Measurements from ENCODE around the gene ANKRD53.
A peak's percentile ranks its signal among the peaks of the same experiment; 100 is the strongest.
"Not testable (repeated sequence)": the region's sequence is repeated elsewhere in the genome, so short reads cannot be mapped to it uniquely, and the experiment has no call there.

ANKRD53 gene

DNA sequence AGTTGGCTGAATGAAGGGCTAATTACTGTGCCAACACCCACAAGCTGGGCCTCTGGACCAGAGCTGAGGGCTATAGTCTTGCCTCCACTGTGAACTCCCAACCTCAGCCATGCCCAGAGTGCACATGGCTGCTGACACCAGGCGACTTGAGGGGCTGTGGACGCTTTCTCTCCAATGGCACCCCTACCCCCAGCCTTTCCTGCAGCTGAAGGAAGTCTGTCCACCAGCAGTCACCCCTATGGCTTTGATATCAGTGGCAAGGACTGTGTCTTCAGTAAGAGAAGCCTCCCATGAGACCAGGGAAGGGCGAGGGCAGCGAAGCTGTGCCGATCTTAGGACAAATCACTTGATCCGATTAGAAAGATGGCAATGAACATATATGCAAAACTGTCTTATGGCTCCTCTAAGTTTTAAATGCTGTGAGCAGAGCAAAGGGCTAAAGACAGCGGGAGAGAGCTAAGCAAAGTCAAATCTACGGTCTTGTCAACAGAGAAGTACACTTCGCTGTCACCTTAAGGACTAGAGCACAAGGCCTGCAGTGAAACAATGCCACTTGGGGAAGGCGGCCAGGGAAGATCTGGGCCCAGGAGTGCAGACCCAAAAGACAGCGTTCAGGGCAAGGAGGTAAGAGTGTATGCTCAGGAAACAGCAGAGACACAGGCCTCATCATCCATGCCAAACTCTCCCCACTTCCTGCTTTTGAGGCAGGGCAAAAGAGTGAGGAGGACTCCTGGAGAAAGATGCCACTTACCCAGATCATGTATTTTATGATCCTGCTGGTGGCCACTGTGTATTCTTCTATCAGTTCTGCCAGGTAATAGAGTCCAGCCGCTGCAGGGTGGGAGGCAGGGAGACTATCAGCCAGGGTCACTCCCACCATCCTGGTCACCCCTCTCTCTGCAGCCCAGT is 14.8 kb downstream of the ANKRD53 start:
- no peak for DNase-seq

DNA sequence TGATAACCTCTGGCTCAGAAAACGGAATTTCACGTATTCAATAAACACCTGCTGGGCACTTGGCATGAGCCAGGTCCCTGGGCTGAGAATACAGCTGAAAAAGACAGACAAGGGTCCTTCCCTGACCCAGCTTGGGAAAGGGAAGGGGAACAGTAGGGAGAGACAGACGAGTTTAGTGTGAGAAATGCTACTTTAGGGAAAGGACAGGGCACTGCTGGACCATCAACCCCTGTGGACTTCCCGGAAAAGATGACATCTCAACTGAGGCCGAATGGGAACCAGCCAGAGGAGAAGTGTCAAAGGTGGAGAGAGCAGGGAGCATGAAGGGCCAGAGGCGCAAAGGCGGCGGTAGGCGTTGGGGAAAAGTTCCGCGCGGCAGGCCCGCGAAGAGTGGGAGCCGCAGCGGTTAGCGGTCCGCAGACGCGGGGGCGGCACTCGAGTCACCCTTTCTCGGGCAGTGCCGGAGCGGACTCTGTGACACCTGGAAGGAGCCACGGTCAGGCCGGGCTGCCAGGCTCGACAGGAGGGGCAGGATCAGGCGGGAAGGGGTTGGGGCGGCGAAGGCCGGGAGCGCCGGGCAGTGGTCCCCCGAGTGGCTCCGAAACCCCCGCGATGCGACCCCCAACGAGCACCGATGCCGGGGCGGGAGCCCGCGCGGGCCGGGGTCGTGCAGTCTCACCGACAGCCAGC is 15.7 kb downstream of the ANKRD53 start:
- DNase-seq = peak; percentile 78

DNA sequence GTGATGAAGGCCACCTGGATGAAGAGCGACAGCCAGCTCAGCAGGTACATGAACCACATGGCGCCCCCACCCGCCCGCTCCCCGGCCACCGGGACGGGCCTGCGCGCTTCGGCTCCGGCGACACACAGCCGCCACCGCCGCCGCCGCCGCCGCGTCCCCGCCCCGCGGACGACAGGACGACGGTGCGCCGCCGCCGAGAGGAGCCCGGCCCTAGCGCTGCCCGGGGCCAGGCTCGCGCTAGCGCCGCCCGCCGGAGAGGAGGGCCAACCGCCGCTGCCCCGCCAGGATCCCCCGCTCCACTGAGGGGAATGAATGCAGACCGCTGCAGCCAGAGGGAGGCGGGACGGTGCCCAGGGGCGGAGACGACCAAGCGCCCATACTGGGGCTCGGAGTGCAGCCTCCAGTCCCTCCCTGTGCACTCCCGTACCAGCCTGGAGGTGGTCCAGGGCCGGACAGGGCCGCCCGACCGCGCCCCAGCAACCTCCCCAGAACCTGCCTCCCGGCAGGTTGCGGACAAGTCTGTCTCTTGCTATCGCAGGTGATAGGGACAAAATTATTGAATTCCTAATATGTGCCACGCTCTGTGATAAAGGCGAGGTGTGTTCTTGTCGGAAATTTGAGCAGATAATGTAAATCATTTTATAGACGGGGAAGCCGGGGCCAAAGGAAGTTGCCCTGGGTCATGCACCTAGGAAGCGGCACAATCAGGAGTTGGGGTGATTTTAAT is 16.4 kb downstream of the ANKRD53 start, which contains the start of gene TEX261:
Gene TEX261, minus strand, starts transcription at position 175 of the 727 bp plus-strand sequence. Its CDS starts 116 bp downstream, at position 59.
- DNase-seq = peak; percentile 94

DNA sequence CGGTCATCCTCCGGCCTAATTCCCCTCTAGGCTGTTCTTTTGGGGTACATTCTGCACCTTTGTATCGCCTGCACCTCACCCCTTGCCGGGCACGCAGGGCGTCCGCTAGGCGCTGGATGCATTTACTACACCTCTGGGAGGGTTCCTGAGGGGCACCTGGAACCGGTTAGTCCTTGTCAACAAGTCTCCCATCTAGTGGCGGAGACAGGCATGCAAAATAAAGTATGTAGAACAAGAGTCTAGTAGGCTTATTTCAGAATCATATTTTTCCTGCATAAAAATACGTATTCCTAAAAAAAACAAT is 16.9 kb downstream of the ANKRD53 start:
- DNase-seq = peak; percentile 63

DNA sequence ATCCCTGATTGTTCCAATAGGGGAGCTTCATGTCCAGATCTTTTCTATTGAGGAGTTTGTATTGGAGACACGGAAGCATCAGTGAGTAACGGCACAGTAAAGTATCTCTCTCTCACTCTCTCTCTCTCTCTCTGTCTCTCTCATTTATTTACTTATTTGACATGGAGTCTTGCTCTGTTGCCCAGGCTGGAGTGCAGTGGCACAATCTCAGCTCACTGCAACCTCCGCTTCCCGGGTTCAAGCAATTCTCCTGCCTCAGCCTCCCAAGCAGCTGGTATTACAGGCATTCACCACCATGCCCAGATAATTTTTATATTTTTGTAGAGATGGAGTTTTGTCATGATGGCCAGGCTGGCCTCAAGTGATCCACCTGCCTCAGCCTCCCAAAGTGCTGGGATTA is 20.5 kb downstream of the ANKRD53 start:
- DNase-seq = not testable (repeated sequence)

DNA sequence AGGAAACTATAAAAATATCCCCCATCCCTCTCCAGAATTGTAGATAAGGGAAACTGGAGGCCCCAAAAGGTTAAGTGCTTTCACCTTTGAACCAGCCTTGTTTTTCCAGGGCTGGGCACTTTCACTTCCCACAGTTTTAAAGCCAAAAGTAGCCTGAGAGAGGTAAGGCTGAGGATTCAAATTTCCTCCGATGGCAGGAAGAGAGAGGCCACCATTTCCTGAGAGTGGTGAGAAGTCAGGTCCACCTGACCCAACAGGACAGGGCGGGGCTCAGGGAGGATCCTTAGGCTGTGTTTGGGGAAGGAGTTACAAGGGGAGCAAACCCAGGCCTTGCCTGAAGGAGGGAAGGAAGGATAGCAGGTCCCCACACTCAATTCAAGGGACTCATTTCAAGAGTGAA is 20.9 kb downstream of the ANKRD53 start:
- DNase-seq = no peak

DNA sequence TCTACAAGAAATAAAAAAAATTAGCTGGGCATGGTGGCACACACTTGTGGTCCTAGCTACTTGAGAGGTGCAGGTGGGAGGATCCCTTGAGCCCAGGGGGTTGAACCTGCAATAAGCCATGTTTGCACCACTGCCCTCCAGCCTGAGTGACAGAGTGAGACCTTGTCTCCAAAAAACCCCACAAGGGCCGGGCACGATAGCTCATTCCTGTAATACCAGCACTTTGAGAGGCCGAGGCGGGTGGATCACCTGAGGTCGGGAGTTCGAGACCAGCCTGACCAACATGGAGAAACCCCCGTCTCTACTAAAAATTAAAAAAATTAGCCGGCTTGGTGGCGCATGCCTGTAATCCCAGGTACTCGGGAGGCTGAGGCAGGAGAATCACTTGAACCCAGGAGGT is 21.5 kb downstream of the ANKRD53 start:
- DNase-seq = not testable (repeated sequence)

DNA sequence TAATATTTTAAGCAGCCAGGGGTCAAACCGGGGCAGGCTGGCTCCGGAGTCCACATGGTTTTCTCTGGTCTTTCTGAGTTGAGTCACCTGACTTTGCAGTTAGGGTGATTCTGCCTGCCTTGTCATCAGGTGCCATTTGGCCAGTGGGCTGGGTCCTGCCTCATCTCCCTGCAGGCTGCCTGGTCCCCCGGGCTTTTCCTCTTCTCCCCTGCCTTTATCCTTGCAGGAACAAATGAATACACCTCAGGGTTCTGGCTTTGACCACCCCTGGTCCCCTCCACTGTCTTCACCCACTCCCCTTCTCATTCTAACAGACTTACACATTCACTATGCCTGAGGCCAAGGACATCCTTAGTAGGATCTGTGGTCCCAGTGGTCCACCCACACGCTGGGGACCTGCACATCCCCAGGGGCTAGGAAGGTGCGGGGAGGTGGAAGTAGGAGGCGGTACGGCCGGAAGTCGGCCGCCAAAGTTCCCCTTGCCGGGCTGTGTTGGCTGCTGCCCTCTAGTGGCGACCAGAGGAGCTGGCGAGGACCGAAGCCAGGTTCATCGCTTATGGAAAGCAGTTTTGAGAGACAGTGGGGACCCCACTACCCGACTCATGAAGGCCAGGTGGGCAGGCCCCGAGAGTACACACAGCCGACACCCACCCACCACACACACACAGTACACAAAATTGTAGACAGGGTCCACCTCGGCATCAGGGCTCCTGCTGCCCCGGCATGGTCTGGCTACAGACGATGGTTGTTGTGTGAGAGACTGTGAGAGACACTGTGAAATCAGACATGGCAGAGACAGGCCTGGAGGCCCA is 22.6 kb downstream of the ANKRD53 start:
- peak; percentile 87 for DNase-seq

DNA sequence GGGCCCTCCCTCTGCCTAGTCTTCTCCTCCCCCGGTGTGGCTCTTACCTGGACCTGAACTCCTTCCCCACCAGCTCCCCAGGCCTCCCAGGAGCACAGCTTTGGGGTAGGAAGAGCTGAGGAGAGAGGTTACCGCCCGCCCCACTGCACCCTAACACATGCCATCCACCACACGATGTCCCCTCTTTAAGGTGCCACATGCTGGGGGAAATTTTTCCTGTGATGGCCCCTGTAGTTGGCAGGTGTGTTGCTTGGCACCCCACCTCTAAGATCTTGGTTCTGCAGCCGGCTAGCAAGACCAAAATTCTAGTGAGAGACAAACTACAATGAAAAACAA is 23.1 kb downstream of the ANKRD53 start:
- DNase-seq = no peak

DNA sequence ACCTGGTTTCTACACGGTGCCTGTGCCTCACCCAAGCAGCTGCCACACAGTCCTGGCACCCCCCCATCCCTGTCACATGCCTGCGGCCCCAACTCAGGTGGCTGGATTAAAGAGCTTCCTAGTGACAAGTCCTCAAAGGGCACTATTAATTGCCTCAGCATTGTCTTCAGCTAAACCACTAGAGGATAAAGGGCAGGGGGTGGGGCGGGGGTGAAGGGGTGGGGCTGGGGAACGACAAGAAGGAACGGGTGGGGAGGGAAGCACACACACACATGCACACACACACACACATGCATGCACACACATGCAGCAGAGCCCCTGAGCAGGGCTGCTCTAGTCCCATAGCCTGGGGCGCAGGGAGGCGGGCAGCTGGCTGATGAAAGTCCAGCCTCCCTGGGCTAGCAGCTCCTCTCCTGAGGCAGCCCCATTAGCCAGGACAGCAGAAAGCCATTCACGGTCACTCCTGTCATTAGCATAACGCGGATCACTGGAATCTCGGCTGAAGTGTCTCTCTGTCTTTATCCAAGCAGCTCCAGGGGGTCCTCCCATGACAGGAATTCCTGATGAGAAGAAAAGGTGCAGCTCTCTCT is 23.6 kb downstream of the ANKRD53 start:
- no peak for DNase-seq

DNA sequence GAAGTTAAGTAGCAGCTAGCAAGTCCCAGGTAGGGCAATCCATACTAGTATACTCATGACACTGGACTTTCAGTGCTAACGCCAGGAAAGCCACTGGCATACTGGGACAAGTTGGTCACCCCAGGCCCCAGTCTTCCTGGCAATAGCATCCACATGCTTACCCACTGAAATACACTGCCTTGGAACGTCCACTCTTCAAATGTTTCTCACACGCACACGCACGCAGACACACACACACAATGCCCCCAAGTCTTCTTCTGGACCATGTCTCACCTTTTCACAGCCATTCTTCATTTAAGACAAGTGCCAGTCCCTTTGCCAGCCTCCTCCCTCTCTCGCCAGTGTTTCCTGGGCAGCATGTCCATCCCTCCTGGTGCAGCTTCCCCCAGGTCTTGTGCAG is 25.0 kb downstream of the ANKRD53 start:
- no peak for DNase-seq

DNA sequence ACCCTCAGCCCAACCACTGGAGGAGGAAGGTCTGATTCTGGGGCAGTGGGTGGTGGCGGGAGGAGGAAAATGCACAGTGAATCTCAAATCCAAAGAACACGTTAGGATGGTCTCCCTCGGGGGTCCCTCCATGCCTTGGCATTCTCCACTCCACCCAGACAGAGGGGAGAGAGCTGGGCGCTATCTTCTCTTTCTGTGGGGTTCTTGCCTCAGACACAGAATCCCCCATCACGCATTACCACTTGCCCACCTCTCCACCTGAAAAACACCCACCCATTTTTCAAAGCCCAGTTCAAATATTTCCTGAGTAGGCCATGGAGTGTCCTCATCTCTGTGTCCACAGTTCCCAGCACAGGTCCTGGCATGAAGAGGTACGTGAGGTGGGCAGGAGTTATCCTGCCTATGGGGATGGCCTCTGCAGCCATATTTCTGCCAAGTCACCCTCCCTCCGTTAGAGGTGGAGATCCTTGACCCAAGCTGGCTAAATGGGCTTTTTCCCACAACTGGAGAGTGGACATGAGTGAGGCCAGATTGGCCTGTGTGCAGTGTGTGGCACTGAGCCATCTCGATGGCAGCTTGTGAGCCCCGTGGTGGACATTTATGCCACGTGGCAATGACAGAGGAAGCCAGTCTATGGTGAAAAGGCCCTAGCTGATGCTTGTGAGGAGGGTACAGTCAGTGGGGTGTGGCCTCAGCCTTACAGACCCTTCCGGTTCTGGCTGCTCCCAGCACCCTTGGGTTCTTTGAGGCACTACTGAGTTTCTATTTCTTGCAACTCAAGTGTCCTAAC is 25.7 kb downstream of the ANKRD53 start:
- DNase-seq = no peak

DNA sequence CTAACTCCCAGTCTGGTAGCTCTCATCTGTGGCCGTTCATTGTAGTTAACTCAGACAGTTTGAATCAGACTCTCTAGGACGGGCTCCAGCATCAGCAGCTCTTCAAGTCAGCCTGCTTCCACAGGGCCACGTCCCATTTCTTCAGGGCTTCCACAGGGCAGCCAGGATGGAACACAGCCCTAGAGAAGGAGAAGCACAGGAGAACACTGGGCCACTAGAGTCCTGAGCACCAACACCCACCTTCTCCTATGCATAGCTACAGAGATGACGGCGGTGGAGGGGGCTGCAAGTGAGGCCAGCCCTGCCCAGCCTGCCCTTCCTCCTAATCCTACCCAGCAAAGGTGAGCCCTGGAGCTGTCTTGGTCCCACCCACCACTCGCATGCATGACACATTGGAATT is 26.4 kb downstream of the ANKRD53 start:
- DNase-seq = no peak

DNA sequence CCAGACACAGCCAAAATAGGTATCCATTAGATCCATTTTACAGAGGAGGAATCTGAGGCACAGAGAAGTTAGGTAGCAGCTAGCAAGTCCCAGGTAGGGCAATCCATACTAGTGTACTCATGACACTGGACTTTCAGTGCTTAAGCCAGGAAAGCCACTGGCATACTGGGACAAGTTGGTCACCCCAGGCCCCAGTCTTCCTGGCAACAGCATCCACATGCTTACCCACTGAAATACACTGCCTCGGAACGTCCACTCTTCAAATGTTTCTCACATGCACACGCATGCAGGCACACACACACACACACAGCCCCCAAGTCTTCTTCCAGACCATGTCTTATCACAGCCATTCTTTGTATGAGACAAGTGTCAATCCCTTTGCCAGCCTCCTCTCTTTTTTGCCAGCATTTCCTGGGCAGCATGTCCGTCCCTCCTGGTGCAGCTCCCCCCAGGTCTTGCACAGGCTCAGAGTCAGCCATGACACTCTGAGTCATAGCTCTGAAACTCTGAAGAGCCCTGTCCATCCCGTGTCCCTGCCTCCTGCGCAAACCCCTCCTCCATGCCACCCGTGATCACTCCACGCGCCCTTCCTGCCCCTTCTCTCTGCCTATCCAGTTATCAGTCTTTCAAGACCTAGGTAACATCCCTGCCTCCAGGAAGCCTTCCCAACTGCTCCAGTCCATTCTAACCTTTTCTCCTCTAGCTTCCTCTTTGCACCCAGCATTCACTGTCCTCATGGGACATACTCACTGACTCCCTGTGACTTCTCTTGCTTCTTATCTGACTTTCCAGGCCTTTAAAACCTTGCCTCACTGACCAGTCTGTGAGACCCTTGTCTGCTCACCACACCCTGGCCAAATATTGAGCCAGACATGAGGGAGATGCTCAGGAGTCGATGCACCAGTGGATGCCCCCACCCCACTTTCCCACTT is 27.1 kb downstream of the ANKRD53 start:
- no peak for DNase-seq

DNA sequence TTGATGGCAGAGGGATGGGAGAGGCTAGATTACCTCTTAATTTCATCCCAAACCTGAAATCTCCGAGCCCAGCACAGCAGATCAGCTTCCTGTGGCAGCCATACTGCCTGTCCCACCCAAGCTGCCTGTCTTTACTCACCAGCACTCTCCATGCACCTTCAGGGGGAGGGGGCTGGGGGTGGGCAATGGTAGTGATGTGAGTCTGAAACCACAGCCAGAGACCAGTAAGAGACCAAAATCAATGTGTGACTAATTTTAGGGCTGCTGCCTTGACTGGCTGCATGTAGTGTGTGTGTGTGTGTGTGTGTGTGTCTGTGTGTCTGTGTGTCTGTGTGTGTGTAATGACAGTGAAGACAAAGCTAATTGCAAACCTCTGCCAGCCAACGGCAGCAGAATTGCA is 27.9 kb downstream of the ANKRD53 start:
- DNase-seq = no peak

DNA sequence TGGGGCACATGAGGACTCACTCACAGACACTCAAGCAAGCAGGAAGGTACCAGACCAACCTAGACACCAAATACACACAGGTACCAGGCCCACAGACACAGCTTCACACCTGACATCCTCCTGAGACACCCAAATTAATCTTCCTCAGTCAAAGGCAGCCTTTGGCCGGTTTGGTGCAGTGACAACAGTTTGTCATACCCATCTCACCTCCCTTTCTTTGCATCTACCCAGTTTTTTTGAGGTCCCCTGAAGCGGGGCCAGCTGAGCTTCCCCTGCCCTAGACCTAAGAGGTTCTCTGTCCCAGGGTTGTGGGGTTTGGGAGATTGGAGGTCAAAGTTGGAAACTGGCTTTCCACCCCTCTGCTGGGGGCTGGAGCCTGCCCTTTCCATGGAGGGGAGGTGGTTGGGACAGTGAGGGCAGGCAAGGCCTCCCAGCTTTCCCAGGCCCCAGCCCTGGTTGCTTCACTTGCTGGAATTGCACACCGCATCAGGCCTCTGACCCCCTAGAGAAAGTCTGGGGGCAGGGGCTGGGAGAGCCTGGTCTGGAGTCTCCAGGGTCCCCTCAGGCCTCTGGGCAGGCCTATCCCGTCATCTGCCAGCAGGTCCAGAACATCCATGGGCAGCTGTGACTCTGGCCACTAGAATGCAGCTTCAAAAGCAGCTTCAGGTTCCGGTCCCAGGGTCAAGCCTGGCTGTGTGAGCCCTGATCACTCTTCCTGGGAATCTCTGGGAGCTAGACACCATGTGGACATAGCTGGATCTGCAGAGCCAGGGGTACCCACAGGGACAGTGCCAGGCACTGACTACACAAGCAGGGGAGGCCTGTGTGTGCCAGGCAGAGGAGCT is 28.7 kb downstream of the ANKRD53 start:
- DNase-seq = no peak

DNA sequence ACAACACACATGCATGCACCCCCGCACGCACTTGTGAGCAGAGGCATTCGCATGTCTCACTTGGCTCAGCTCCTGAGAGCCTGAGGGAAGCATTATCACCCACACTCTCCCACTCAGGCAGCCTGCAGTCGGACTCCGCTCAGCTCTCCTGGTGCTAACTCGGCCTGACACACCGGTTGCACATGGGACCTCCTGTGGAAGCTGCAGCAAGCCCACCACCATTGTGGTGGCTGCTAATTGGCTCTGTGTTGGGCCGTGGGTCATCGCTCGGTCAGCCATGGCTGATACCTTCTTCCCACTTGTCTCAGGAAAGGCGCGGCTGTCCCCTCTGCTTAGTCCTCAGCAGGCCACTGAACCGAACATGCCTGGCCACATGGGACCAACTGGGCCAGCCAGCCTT is 29.9 kb downstream of the ANKRD53 start:
- DNase-seq = no peak

DNA sequence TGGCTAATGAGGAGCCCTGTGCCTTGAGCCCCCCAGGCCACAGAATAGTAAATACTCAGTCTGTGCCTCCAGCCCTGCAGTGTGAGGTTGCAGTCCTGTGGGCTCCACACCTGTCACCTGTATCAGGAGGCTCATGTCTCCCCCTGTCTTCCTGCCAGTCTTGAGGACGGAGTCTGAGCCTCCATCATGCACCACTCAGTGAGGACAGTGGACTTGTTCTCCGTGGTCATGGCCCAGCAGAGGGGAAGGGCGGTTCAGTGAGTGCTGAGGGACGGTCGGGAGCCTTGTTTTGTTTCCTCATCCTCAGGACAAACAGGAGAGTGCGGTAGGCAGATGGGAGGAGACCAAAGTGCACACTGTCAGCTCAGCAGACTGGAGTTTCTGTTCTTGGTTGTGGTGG is 33.4 kb downstream of the ANKRD53 start:
- DNase-seq = not testable (repeated sequence)

DNA sequence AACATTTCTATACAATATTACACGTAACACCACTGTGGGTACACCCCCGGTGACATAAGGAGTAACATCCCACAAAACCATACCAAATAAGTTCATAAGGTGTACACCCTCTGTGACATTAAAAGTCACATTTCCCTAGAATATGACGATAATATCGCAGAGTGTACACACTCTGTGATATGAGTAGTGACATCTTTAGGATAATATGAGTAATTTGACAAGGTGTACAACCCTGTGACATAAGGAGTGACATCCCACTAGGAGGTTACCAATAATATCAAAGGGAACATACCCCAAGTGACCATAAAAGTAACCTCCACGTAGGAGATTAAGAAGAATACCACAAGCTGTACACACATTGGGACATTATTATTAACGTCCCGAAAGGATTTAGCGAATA is 40.2 kb downstream of the ANKRD53 start:
- DNase-seq = no peak

DNA sequence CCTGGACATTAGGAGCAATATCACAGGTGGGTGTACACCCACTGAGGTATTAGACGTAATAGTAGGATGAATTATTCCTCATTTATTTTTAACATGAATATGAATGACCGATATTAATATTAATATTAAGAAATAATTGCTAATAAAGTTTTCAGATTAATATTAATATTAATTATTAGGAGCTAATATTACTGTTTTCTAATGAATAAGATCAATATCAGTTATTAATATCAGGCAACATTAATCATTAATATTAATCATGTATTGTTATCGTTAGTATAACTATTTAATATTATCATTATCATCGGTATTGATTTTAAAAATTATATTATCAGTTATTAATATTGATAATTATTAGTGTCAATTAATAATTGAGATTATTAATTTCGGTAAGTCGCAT is 41.6 kb downstream of the ANKRD53 start:
- not testable (repeated sequence) for DNase-seq

Measured in stimulated activated CD8-positive, alpha-beta memory T cell treated with anti-CD3 and anti-CD28 coated beads, Interleukin-4, amount 100 ng/mL, for 48 hours (primary cell).